Gastroesophageal sphincter (tissue), 4 donors: ENCODE data around the gene PRB2. TPM values are rescaled to one million over a fixed set of nuclear protein-coding genes. Genes with fewer than 3 reads are reported as not detected.
A peak's percentile ranks its signal among the peaks of the same experiment; 100 is the strongest.

Experiments
- ATAC-seq: fragments of 150-250 bp; one replicate; pipeline ENCODE4 v1.9.1; 2016; ENCODE audit warnings: mild to moderate bottlenecking, moderate library complexity
- H3K27ac ChIP-seq, 4 donors: fragments of 200-600 bp; sonication (generic) in 3 of 4; 1 replicate in 3 of 4; 2 replicates in 1 of 4; pipeline ENCODE4 v1.5.1; 2016 to 2019
- H3K27me3 ChIP-seq: fragments of 200-600 bp; sonication (generic); one replicate; pipeline ENCODE4 v1.5.1; 2019
- H3K36me3 ChIP-seq, 2 donors: fragments of 200-600 bp; sonication (generic); one replicate each; pipeline ENCODE4 v1.5.1; 2019; ENCODE audit warnings: control low read depth in 1 of 2
- H3K4me1 ChIP-seq, 3 donors: fragments of 200-600 bp; sonication (generic); 1 replicate in 2 of 3; 2 replicates in 1 of 3; pipeline ENCODE4 v1.5.1; 2016 to 2019; ENCODE audit warnings: control low read depth in 2 of 3
- H3K4me3 ChIP-seq, 2 donors: fragments of 200-600 bp; sonication (generic); one replicate each; pipeline ENCODE4 v1.5.1; 2019; ENCODE audit warnings: mild to moderate bottlenecking in 1 of 2, moderate library complexity in 1 of 2
- H3K9me3 ChIP-seq, 3 donors: fragments of 200-600 bp; sonication (generic); one replicate each; pipeline ENCODE4 v1.5.1; 2017 to 2019; ENCODE audit warnings: control low read depth in 2 of 3
- CTCF ChIP-seq, 4 experiments: fragments of 200-600 bp in 2 of 4; fragments of 450-650 bp in 2 of 4; sonication (generic) in 1 of 4; IDR thresholded peaks; one replicate each; pipeline ENCODE4 v1.5.1; 2017 to 2019; ENCODE audit warnings: antibody characterized with exemption in 4 of 4, mild to moderate bottlenecking in 2 of 4, moderate library complexity in 2 of 4
- EP300 ChIP-seq: sonication (generic); formaldehyde crosslinking; IDR thresholded peaks from one replicate; pipeline ENCODE4 v1.6.1; 2017; ENCODE audit warnings: antibody characterized with exemption, mild to moderate bottlenecking
- POLR2A ChIP-seq, 2 donors: fragments of 450-650 bp; IDR thresholded peaks; one replicate each; pipeline ENCODE4 v1.6.1; 2017; ENCODE audit warnings: antibody characterized with exemption in 2 of 2, mild to moderate bottlenecking in 2 of 2, moderate library complexity in 1 of 2
- POLR2AphosphoS5 ChIP-seq: sonication (generic); formaldehyde crosslinking; IDR thresholded peaks from one replicate; pipeline ENCODE4 v1.6.1; 2017; ENCODE audit warnings: antibody characterized with exemption
- WGBS, 2 donors: methylation state at CpG; one replicate each; pipeline ENCODE4 v1.1.5; 2018; ENCODE audit warnings: low coverage in 1 of 2; 5-methylcytosine and 5-hydroxymethylcytosine counted together
- total RNA-seq, 4 donors: library from RNA; depleted of rRNA; stranded (reverse); fragments of >200 nt; gene quantifications; one replicate each; pipeline ENCODE4 v1.1.0, GENCODE V29; 2016

The PRB2 gene
- total RNA-seq, 4 donors from 2014 or later = not detected

- 96 to 100% methylated on average over 2 to 9 of the region's 9 CpGs for WGBS, 2 donors
- no peaks in the 10 kb centered on the region for H3K27me3 ChIP-seq
- no peak overlapping the region for H3K27ac ChIP-seq
- H3K9me3 ChIP-seq = no peaks in the 10 kb centered on the region
- no peak for TF ChIP-seq CTCF (IDR thresholded peaks at IDR 0.05)
- no peak for TF ChIP-seq POLR2A (IDR thresholded peaks at IDR 0.05)
- no peak for TF ChIP-seq POLR2AphosphoS5
- TF ChIP-seq EP300 = no peak
- no peak overlapping the region for H3K4me3 ChIP-seq
- no peaks in the 10 kb centered on the region for H3K4me1 ChIP-seq
- no peaks in the 10 kb centered on the region for H3K36me3 ChIP-seq
- ATAC-seq = no peak
These were observed 46.9 kb downstream of the PRB2 start for GRCh38 chr12:11348439-11348838.

GRCh38 chr12:11347810-11348209 lies 47.6 kb downstream of the PRB2 start:
- Histone ChIP-seq H3K4me3 (no peak overlapping the region), H3K27ac (no peak overlapping the region), H3K36me3 (no peaks in the 10 kb centered on the region), H3K27me3 (no peaks in the 10 kb centered on the region), H3K9me3 (no peaks in the 10 kb centered on the region), H3K4me1 (no peaks in the 10 kb centered on the region)
- peak in 1 of 4 experiments; percentile 5 for TF ChIP-seq CTCF (IDR thresholded peaks at IDR 0.05)
- no peak for TF ChIP-seq EP300
- no peak for ATAC-seq
- WGBS, 2 donors = 74% methylated on average over 6 of the region's 6 CpGs

- 58 to 64% methylated on average over 2 of the region's 2 CpGs for WGBS, 2 donors
- Histone ChIP-seq H3K27me3 (no peaks in the 10 kb centered on the region), H3K36me3 (no peaks in the 10 kb centered on the region), H3K4me1 (no peaks in the 10 kb centered on the region), H3K4me3 (no peak overlapping the region), H3K9me3 (peaks cover 0 to 8% (median 0%) of the 10 kb centered on the region in 3 donors), H3K27ac (no peak overlapping the region)
- TF ChIP-seq POLR2A (IDR thresholded peaks at IDR 0.05) (no peak), POLR2AphosphoS5 (no peak), CTCF (IDR thresholded peaks at IDR 0.05) (no peak), EP300 (no peak)
- ATAC-seq = no peak
These were observed 50.9 kb downstream of the PRB2 start for GRCh38 chr12:11344500-11344899.

Other genes starting within 250 kb of the PRB2 start
- 10 to 100 TPM; 12.5 to 18.2 (median 16.6) TPM for gene SMIM10L1, start 224.4 kb downstream of the PRB2 start, total RNA-seq
- gene TAS2R42, start 208.6 kb downstream of the PRB2 start, total RNA-seq = not detected
- not detected for gene PRB3, start 125.9 kb downstream of the PRB2 start, total RNA-seq
- gene PRB4, start 85.1 kb downstream of the PRB2 start, total RNA-seq = not detected